ENCODE measurements around the gene BHLHE23. TPM values are rescaled to one million over a fixed set of nuclear protein-coding genes. Genes with fewer than 3 reads are reported as not detected.

Gene BHLHE23
- total RNA-seq, 1 experiment from 2014 or later, result not detected

DNA sequence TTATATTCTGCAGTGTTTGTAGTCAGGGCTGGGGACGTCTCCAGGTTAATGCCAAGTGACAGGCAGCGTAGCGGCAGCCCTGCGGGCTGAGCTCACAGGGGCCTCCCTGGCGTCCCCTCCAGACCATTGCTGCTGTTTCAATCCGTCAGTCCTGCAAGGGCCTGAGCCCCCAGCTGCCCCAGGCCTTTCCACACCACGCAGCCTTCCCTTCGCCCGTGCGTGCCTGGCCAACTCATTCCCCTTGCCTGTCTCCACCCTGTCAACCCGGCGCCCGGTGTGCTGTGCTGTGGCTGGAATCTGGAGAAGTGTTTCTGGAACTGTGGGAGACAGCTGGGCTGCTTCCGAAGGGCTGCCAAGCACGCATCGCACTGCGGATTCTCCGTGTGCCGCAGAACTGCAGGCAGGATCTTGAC lies 11.9 kb downstream of the BHLHE23 start:
- BruUV-seq (replicated peaks), result no TSS peak
- TF ChIP-seq EZH2 (IDR thresholded peaks at IDR 0.05; ENCODE audit: low read depth), result no peak
- TF ChIP-seq, protein P1, sequence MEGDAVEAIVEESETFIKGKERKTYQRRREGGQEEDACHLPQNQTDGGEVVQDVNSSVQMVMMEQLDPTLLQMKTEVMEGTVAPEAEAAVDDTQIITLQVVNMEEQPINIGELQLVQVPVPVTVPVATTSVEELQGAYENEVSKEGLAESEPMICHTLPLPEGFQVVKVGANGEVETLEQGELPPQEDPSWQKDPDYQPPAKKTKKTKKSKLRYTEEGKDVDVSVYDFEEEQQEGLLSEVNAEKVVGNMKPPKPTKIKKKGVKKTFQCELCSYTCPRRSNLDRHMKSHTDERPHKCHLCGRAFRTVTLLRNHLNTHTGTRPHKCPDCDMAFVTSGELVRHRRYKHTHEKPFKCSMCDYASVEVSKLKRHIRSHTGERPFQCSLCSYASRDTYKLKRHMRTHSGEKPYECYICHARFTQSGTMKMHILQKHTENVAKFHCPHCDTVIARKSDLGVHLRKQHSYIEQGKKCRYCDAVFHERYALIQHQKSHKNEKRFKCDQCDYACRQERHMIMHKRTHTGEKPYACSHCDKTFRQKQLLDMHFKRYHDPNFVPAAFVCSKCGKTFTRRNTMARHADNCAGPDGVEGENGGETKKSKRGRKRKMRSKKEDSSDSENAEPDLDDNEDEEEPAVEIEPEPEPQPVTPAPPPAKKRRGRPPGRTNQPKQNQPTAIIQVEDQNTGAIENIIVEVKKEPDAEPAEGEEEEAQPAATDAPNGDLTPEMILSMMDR (conservative IDR thresholded peaks at IDR 0.05), result no peak
- Histone ChIP-seq H3K79me2 (ENCODE audit: low read depth) (no peaks in the 10 kb centered on the region), H3F3A (ENCODE audit: insufficient read depth, low read depth) (no peaks in the 10 kb centered on the region), H3K4me3 (no peak overlapping the region), H3K27ac (no peak overlapping the region), H3K4me2 (no peak overlapping the region), H3K4me1 (replicated peaks; ENCODE audit: insufficient read depth) (no peaks in the 10 kb centered on the region), H2AFZ (no peak overlapping the region), H4K20me1 (ENCODE audit: insufficient read depth) (no peaks in the 10 kb centered on the region), H3K9me3 (ENCODE audit: insufficient read depth, low read depth) (no peaks in the 10 kb centered on the region), H3K36me3 (ENCODE audit: low read depth) (no peaks in the 10 kb centered on the region), H3K9me2 (ENCODE audit: insufficient read depth) (no peaks in the 10 kb centered on the region), H3K27me3 (ENCODE audit: insufficient read depth, low read depth) (peaks cover 94% of the 10 kb centered on the region)
- POLR2A ChIA-PET (ENCODE audit: unreplicated experiment), result no interaction called here
- DNase-seq, result no peak
- CTCF ChIA-PET, result no interaction called here
- intact Hi-C loops (cut with micrococcal nuclease; ENCODE audit: unreplicated experiment), result no loop called here

DNA sequence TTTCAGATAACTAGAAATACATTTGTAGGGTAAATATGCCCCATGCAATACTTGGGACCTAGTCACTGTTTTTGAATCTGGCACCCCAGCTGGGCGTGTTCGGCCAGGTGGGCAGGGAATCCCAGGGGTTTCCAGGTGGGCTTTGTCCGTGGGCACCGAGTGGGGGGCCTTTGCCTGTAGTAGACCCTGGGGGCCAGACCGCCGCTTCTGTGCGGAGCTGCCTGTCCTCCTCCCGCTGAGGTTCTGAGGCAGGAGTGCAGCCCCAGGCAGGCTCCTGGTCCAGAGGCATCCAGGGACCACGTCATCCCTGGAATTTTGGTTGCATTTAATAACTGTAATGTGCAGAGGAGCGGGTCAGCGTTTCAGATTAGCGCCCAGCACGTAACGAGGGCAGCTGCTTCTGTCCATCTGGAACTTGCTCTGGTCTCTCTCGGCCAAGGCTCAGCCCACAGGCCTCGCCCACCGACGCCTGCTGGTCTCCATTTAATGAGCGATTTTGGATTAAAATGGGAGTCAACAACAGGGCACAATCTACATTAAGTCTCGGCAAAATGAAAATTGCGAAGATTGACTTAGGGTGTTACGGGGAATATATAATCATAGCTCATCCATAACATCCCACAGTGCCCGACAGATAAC lies 12.8 kb downstream of the BHLHE23 start:
- POLR2A ChIA-PET (ENCODE audit: unreplicated experiment), result no interaction called here

DNA sequence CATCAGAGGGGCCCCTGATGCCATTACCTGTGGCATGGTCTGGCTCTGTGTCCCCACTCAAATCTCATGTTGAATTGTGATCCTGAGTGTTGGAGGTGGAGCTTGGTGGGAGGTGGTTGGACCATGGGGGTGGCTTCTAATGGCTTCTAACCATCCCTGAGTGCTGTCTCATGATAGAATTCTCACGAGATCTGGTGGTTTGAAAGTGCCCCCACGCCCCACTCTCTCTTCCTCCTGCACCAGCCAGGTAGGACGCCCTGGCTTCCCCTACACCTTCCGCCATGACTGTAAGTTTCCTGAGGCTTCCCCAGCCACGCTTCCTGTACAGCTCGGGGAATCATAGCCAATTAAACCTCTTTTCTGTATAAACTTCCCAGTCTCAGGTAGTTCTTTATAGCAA lies 14.9 kb downstream of the BHLHE23 start:
- H3K4me1 ChIP-seq (replicated peaks; ENCODE audit: insufficient read depth), result no peaks in the 10 kb centered on the region
- ChIA-PET CTCF (interaction anchor here (0.6 kb wide), 1 partner anchor 8 kb away, joined by 8 read pairs; no protein-coding TSS in a partner anchor), POLR2A (ENCODE audit: unreplicated experiment) (no interaction called here)
- peaks cover 88% of the 10 kb centered on the region for H3K27me3 ChIP-seq (ENCODE audit: insufficient read depth, low read depth)
- no peaks in the 10 kb centered on the region for H3K79me2 ChIP-seq (ENCODE audit: low read depth)
- no peaks in the 10 kb centered on the region for H3K9me2 ChIP-seq (ENCODE audit: insufficient read depth)
- no peak overlapping the region for H3K27ac ChIP-seq
- H3K4me2 ChIP-seq, result no peak overlapping the region
- no peak overlapping the region for H3K4me3 ChIP-seq
- no peaks in the 10 kb centered on the region for H4K20me1 ChIP-seq (ENCODE audit: insufficient read depth)
- H3K36me3 ChIP-seq (ENCODE audit: low read depth), result no peaks in the 10 kb centered on the region
- no peak for DNase-seq
- H3F3A ChIP-seq (ENCODE audit: insufficient read depth, low read depth), result no peaks in the 10 kb centered on the region
- intact Hi-C loops (cut with micrococcal nuclease; ENCODE audit: unreplicated experiment), result no loop called here
- BruUV-seq (replicated peaks), result no TSS peak
- no peak overlapping the region for H2AFZ ChIP-seq
- TF ChIP-seq, protein P1 (conservative IDR thresholded peaks at IDR 0.05), result no peak
- TF ChIP-seq EZH2 (IDR thresholded peaks at IDR 0.05; ENCODE audit: low read depth), result no peak
- H3K9me3 ChIP-seq (ENCODE audit: insufficient read depth, low read depth), result no peaks in the 10 kb centered on the region

More for the DNA sequence above, 12.8 kb downstream of the BHLHE23 start:
- no peaks in the 10 kb centered on the region for H4K20me1 ChIP-seq (ENCODE audit: insufficient read depth)
- no peak for DNase-seq
- no peaks in the 10 kb centered on the region for H3K9me2 ChIP-seq (ENCODE audit: insufficient read depth)
- H3K4me2 ChIP-seq, result no peak overlapping the region
- H3K27me3 ChIP-seq (ENCODE audit: insufficient read depth, low read depth), result peaks cover 91% of the 10 kb centered on the region
- no peaks in the 10 kb centered on the region for H3K36me3 ChIP-seq (ENCODE audit: low read depth)
- H3K4me3 ChIP-seq, result no peak overlapping the region
- no peaks in the 10 kb centered on the region for H3K79me2 ChIP-seq (ENCODE audit: low read depth)
- CTCF ChIA-PET, result no interaction called here
- no TSS peak for BruUV-seq (replicated peaks)
- no peaks in the 10 kb centered on the region for H3F3A ChIP-seq (ENCODE audit: insufficient read depth, low read depth)
- no peak overlapping the region for H2AFZ ChIP-seq
- no peaks in the 10 kb centered on the region for H3K4me1 ChIP-seq (replicated peaks; ENCODE audit: insufficient read depth)
- no peak for TF ChIP-seq EZH2 (IDR thresholded peaks at IDR 0.05; ENCODE audit: low read depth)
- TF ChIP-seq, protein P1 (conservative IDR thresholded peaks at IDR 0.05), result no peak
- no peaks in the 10 kb centered on the region for H3K9me3 ChIP-seq (ENCODE audit: insufficient read depth, low read depth)
- intact Hi-C loops (cut with micrococcal nuclease; ENCODE audit: unreplicated experiment), result no loop called here
- no peak overlapping the region for H3K27ac ChIP-seq

Data from PC-9 (cell line).